Activated T-cell treated with anti-CD3 and anti-CD28 coated beads for 4 hours (primary cell): ENCODE results near the gene WIPI1.
"Not testable (repeated sequence)": the region's sequence is repeated elsewhere in the genome, so short reads cannot be mapped to it uniquely, and the experiment has no call there.

Experiments used
- DNase-seq: peaks from one replicate; pipeline ENCODE4 v3.0.0-alpha.2; 2020

Gene WIPI1

DNA sequence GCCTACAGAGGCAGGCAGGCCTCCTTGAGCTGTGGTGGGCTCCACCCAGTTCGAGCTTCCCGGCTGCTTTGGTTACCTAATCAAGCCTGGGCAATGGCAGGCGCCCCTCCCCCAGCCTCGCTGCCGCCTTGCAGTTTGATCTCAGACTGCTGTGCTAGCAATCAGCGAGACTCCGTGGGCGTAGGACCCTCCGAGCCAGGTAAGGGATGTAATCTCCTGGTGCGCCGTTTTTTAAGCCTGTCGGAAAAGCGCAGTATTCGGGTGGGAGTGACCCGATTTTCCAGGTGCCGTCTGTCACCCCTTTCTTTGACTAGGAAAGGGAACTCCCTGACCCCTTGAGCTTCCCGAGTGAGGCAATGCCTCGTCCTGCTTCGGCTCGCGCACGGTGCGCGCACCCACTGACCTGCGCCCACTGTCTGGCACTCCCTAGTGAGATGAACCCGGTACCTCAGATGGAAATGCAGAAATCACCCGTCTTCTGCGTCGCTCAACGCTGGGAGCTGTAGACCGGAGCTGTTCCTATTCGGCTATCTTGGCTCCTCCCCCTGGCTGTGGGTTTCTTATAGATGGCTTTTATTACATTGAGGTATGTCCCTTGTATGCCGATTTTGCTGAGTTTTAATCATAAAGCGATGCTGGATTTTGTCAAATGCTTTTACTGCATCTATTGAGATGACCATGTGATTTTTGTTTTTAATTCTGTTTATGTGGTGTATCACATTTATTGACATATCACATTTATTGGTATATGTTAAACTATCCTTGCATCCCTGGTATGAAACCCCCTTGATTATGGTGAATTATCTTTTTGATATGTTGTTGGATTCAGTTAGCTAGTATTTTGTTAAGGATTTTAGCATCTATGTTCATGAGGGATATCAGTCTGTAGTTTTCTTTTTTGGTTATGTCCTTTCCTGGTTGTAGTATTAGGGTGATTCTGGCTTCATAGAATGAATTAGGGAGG is 43.4 kb downstream of the WIPI1 start:
- peak; percentile 40 for DNase-seq

DNA sequence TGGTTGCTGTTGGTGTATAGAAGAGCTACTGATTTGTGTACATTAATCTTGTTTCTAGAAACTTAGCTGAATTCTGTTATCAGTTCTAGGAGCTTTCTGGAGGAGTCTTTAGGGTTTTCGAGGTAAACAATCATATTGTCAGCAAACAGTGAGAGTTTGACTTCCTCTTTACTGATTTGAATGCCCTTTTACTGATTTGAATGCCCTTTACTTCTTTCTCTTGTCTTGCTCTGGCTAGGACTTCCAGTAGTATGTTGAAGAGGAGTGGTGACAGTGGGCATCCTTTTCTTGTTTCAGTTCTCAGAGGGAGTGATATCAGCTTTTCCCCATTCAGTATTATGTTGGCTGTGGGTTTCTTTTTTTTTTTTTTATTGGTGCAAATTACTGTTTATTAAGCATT is 49.6 kb downstream of the WIPI1 start:
- DNase-seq: not testable (repeated sequence)

DNA sequence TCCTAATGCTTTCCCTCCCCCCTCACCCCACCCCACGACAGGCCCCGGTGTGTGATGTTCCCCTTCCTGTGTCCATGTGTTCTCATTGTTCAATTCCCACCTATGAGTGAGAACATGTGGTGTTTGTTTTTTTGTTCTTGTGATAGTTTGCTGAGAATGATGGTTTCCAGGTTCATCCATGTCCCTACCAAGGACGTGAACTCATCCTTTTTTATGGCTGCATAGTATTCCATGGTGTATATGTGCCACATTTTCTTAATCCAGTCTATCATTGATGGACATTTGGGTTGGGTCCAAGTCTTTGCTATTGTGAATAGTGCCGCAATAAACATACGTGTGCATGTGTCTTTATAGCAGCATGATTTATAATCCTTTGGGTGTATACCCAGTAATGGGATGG is 53.5 kb downstream of the WIPI1 start:
- not testable (repeated sequence) for DNase-seq

GRCh38 chr17:68403122-68403521 is 54.2 kb downstream of the WIPI1 start:
- no peak for DNase-seq

GRCh38 chr17:68401288-68401687 is 56.0 kb downstream of the WIPI1 start:
- no peak for DNase-seq

DNA sequence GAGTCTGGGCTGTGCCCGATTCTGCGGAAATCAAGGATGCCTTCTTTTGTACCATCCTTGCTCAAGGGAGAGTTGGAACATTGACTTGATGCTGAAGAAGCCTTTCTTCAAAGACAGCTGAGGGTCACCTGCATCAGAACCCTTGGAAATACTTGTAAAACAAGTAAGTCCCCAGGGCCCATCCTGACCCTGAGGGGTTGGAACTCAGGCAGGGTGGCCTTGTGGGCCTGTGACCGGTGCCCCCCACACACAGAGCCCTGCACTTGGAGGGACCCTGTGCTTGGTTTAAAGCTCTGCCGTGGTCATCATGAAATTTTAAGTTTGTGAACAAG is 56.9 kb downstream of the WIPI1 start:
- DNase-seq: peak; percentile 29

GRCh38 chr17:68399638-68400403 is 57.5 kb downstream of the WIPI1 start:
- no peak for DNase-seq

DNA sequence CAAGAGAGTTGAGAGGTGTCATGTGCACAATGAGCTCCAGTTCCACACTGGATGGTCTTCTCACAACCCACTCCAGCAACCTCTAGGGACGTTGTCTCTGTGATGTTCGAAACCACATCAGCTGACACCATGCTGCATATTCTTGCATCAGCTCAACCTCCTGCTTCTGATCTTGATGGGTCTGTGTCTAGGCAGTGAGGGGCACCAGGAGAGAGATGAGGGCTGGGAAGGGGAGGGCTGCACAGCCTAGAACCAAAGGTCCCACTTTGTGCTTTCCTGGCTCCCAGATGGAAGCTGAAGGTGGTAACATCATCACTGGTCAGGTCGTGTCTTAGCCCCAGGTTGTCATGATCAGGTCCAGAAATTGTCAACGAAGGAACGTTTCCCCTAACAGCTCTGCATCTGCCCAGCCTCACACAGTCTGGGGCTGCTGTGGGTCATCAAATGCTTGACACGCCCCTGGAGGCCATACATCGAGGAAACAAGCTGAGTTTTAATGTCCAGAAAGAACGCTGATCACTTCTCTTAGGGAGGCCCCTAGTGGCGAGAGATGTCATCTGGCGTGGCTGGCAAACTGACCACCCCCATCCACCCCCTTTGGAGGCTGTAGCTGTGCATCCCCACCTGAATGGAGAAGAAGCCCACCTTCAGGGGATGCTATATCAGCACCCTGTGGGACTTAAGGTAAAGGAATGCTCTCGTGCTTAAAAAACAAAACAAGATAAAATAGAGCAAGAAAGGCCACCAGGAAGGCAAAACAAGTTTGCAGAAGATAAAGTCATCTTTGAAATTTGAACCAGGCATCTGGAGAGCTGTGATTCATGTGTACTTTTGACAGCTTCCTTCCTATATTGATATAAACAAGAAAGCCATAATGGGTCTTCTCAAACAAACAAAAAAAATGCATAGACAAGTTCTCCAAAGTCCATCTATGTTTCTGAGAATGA is 58.3 kb downstream of the WIPI1 start:
- no peak for DNase-seq

GRCh38 chr17:68397108-68397536 is 60.2 kb downstream of the WIPI1 start:
- no peak for DNase-seq

- no peak for DNase-seq
Measured at GRCh38 chr17:68396226-68397107, 60.8 kb downstream of the WIPI1 start.

- no peak for DNase-seq
Measured at GRCh38 chr17:68394608-68395331, 62.5 kb downstream of the WIPI1 start.

DNA sequence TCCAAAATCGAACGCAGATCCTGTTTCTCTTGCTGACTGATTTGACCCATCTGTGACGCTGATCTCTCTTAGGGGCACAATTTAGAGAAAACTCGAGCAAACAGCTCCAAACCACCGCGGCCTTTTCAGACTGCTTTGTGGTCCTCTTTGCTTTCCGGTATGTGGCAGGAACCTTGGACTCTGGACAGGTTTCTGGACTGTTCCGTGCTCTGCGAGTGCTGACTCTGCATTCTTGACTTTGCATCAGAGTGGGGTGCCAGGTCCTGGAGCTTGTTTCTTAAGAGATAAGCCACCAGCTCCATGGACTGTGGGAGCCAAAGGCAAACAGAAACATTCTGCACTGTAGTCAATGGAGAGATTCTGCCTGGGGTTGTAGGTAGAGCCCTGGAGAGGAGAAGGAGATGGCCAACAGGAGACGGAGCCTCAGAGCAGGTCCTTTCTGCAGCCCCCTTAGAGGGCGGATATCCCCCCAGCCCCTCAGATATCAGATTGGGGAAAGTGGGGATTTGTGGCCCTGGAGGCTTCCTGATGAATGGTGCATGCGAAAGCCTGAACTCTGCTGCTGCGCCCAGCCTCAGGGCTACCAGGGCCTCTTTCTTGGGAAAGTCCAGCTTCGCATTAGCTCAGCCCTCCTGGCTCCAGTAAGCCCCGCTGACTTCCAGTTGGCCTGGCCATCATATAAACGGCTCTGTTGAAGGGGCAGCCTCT is 65.6 kb downstream of the WIPI1 start:
- no peak for DNase-seq

- no peak for DNase-seq
Measured at GRCh38 chr17:68390888-68391545, 66.3 kb downstream of the WIPI1 start.

DNA sequence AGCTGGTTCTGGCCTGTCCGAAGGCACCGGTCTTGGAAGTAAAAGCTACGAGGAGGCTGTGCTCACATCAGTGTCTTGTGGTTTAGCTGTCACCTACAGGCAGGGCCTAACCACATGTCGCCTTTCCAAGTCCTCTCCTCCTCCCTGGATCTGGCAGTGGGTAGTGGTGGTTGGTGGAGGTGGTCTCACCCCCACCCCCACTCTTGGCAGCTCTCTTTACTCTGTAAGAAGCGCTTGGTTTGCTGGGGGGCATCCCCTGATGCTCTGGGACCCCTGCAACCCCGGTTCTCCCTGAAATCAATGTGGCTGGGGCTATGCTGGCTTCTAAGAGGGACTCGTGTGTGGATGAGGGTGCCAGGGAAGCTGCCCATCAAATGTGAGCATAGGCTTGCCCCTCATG is 68.3 kb downstream of the WIPI1 start:
- DNase-seq: no peak

DNA sequence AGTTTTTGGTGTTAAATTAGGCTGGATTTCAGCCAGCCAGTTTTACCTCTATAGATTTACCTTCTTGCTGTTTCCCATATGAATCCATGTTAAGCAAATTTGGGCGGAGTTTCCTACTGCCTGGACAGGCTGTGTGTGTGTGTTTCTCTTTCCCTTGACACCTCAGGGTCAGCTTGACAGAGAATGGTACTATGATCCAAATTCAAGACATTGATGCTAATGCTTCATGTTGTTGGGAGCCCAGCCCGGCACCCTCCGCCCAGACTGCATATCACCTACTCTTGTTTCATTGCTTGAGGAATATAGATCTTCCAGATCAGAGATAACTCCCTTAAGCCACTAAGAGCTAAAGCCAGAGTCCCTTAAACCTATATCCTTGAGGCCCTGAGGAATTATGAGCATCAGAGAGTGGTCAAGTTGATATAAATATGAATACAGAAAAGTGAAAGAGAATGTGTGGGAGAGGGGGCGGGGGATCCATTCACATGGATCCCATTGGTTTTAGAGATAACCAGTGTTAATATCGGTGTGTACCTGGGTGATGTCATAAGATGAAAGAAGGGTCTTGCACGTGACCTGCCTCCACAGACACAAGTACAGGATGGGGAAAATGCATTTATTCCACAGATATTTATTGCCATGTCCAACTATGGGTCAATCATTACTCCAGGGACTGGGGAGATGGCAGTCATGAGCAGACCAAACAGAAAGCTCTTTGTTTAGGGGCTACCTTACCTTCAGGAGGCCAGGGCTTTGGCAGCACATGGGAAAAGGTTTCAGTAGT is 69.7 kb downstream of the WIPI1 start:
- no peak for DNase-seq

- no peak for DNase-seq
Measured at GRCh38 chr17:68385490-68386215, 71.6 kb downstream of the WIPI1 start.

DNA sequence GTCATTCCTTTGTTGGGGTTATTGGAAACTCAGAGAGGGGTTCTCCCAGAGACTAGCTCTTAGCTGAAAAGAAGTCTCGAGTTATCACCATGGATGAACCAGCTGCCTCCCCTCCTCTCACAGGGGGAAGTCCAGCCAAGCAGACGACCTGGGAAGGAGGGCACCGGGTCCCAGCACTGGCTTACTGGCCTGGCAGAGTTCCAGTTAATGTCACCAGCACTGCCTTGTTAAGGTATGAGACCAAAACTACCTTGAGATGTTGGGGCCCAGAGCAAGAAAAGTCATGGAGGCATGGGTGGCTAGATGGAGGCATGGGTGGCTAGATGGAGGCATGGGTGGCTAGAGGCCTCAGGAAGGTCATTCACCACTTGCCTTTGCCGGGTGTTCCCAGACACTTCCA is 72.4 kb downstream of the WIPI1 start:
- DNase-seq: no peak

DNA sequence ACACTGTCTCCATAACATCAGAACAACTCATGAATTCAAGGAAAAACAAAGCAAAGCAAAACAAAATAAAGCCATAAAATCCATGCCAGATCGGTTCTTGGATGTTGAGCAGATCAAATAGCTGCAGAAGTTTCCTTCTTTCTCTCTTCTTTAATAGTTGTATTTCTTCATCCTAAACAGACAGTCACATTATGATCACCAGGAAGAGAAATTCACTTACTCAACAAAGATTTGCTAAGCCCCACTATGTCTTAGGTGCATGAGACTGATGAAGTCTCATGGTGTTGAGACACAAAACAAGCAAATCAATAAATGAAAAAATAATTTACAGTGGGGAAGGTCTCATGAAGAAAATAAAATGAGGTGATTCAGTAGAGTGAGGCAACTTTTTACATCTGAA is 72.8 kb downstream of the WIPI1 start:
- DNase-seq: no peak
